PFSK-1 (cell line): ENCODE data around the gene NPAS2.

Source experiments
- POLR2AphosphoS5 ChIP-seq: IDR thresholded peaks from 2 replicates; pipeline ENCODE4 v1.6.1; 2012; ENCODE audit warnings: low read depth, mild to moderate bottlenecking, control low read depth, low read length, moderate library complexity
- SIN3A ChIP-seq: IDR thresholded peaks from 2 replicates; pipeline ENCODE4 v1.6.1; 2012; ENCODE audit warnings: mild to moderate bottlenecking, low read length, moderate library complexity, borderline replicate concordance; ENCODE audit not compliant: insufficient read depth
- TAF1 ChIP-seq: IDR thresholded peaks from 2 replicates; pipeline ENCODE4 v1.6.1; 2012; ENCODE audit warnings: low read length, control low read depth, borderline replicate concordance; ENCODE audit not compliant: insufficient read depth
- TF ChIP-seq, protein P1 (sequence below), 2 experiments: IDR thresholded peaks; 2 replicates each; pipeline versions ENCODE4 v1.6.1 to v1.8.0; 2011 to 2012; ENCODE audit warnings: low read depth in 2 of 2, low read length in 2 of 2, control low read depth in 1 of 2, inconsistent platforms in 1 of 2, mild to moderate bottlenecking in 1 of 2, moderate library complexity in 1 of 2; ENCODE audit not compliant: insufficient read depth in 1 of 2

DNA sequence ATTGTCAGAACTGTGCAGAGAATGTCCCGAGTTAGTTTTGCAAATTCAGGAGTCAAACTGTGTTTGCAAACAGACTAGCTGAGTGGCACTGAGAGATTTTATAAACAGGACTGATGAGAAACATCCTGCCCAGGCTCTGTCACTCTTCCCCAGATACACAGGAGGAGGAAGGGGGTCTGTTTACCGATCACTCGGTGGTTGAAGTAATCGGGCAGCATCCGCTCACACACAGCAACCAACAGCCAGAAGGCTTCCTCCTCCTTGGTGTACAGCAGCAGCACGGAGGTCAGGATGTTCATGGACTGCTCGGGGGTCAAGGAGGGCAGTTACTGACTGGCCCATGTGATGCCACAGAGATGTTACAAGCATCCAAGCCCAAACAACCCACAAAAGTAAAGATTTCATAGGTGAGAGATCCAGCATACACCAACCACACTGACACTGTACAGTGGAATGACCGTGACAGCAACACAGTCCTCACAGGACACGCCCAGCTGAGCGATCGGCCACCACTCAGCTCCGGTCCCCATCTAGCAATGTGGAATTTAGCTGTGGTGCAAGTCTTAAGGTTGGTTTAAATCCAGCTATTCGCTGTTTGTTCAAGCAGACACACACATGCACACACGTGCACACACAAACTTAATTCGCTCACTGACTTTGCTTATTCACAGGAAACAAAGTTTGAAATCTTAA lies 212.3 kb downstream of the NPAS2 start:
- TF ChIP-seq POLR2AphosphoS5 (no peak), SIN3A (no peak), TAF1 (no peak)
- TF ChIP-seq, protein P1, sequence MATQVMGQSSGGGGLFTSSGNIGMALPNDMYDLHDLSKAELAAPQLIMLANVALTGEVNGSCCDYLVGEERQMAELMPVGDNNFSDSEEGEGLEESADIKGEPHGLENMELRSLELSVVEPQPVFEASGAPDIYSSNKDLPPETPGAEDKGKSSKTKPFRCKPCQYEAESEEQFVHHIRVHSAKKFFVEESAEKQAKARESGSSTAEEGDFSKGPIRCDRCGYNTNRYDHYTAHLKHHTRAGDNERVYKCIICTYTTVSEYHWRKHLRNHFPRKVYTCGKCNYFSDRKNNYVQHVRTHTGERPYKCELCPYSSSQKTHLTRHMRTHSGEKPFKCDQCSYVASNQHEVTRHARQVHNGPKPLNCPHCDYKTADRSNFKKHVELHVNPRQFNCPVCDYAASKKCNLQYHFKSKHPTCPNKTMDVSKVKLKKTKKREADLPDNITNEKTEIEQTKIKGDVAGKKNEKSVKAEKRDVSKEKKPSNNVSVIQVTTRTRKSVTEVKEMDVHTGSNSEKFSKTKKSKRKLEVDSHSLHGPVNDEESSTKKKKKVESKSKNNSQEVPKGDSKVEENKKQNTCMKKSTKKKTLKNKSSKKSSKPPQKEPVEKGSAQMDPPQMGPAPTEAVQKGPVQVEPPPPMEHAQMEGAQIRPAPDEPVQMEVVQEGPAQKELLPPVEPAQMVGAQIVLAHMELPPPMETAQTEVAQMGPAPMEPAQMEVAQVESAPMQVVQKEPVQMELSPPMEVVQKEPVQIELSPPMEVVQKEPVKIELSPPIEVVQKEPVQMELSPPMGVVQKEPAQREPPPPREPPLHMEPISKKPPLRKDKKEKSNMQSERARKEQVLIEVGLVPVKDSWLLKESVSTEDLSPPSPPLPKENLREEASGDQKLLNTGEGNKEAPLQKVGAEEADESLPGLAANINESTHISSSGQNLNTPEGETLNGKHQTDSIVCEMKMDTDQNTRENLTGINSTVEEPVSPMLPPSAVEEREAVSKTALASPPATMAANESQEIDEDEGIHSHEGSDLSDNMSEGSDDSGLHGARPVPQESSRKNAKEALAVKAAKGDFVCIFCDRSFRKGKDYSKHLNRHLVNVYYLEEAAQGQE (IDR thresholded peaks at IDR 0.05; ENCODE audit: insufficient read depth in 1 of 2, low read depth in 2 of 2, low read length in 2 of 2), result no peak
